Cerebellar nuclear complex (tissue), 1 donor: Measurements from ENCODE around the gene AGXT2.
"Not testable (repeated sequence)": the region's sequence is repeated elsewhere in the genome, so short reads cannot be mapped to it uniquely, and the experiment has no call there.

Source experiments
- DNase-seq, 2 experiments: peaks; one replicate each; lab custom pipeline; 2025; lab: John Stamatoyannopoulos, UW

AGXT2 gene

DNA sequence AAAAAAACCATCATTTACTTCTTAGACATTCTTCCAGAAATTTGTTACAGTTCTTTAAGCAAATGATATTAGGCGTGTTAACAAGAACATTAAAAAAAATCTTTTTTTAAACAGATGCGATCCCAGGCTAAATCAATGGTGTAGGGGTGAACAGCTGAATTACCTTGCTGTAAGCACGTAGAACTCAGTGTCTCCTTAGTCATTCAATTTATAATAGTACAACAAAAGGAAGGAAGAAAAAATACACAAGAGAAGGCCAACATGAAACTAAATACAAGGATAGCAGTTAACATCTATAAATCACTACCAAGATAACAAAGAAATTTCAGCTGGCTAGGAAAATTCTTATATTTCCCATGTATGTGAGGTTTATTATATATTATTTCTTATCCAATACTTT lies 35.4 kb downstream of the AGXT2 start:
- DNase-seq: no peak

DNA sequence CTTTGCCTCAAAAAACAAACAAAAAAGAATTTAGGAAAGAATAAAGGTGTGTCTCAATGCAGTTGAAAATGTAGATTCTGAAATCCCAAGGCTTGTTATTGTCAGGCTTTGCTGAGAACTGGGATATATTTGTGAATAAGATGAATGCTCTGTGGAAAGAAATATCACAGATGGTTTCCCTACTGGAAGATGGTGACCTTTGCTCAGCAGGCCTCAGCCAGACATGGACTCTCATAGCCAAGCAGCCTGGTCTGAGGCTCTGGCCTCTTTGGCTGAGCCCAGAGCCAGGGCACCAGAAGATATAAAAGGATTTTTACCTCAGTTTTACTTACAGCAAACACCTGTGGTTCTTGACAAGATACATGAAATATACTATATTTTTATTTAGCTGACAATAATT lies 37.1 kb downstream of the AGXT2 start:
- no peak for DNase-seq

DNA sequence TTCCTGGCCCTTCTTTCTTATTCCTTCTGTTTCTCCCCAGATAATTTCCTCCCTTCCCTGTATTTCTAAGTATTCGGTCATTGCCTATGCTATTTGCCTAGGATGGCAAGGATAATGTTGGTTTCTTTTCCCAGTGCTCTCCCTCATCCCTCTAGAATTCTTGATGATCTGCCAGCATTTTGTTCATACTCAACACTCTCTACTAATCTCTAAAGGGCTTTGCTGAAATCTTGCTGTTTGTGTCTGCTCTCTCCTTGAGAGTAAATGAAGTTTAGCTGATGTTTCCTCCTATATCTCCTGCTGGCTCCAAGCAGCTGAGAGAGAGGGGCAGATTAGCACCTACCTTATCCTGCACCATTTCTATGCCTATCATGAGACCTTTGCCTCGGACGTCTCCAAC lies 38.1 kb downstream of the AGXT2 start:
- DNase-seq: no peak

DNA sequence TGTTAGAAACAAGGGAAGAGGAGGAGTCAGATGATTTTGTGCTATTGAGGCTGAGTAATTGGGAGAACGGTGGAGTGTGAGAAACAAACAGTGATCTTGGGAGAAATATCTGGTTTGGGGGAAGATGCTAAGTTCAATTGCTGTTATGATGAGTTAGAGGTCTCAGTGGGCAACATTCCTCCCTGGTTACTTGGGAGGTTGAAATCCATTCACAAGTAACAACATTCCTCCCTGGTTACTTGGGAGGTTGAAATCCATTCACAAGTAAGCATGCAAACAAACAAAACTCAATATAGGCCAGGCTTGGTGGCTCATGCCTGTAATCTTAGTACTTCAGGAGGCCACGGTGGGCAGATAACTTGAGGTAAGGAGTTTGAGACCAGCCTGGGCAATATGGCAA lies 38.7 kb downstream of the AGXT2 start:
- DNase-seq: no peak

DNA sequence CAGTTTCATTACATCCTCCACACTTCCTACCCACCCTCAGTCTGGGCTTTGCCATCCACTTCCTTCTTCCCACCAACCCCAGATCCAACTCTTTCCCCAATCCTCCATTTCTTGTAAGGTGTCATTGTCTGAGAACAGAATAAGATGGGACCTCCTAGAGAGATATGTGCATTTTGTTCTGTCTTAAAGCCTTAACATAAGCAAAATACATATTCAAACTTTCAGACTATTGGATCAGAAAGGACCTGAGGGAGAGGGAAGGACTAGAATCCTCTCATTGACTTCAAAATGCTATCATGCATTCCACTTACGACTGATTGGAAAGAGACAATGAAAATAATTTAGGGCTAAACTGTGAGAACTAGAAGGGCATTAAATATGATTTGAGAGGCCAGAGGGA lies 43.0 kb downstream of the AGXT2 start:
- DNase-seq: no peak

DNA sequence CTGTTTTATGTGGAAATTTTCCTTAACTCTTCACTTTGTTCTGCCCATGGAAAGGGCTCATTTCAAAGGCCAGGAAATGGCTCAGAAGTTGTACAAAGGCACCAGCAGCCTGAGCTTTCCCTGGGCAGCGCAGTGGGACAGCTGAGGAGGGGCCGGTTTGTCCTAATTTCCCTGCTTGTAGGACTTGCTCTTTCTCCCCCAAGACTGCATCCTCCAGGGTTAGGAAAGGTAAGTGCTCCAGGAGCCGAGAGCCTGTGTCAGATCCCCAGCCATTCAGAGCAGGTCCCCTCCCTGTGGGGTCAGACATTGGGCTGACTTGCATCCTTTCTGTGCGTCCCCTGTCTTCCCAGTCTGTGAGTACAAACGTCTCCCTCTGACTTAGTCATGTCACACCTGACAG lies 43.5 kb downstream of the AGXT2 start:
- no peak for DNase-seq

DNA sequence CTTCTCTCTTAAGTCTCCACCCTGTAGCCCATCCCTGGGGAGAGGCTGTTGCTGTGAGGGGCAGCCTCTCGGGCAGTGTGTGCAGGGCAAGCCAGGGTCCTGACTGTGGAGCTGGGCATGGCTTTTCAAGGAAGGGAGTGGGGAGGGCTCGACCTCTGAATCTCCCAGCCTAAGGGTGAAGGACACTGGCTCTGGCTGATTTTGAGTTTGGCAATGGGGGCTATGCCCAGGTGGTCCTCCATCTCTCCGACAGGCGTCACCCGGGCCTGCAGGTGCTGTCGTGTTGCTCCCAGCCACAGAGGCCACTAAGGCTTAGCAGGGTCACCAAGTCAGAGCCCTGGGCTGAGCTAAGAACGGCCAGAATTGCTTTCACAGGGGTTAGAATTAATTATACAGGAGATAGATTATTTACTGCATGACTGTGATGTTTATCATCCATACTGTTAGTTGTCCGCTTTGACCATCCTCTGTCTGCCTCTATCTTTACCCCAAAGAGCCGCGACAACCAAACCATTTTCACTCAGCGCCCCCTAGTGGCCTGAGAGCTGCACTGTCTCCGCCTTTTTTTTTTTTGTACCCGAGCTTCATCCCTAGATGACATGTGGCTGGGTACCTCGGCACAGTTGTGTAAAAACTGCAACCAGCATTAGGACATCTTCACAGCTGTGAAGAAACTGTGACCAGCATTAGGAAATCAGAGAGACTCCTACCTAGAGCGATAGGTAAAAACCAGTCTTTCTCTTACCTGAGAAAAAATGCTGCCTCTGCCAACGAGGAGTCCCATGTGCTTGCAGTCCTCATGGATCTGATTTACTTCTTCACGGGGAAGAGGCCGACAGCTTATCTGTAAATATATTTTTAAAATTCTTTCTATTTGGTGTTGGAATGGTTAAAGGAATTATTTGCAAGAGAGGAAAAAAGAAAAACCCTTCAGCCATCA lies 44.5 kb downstream of the AGXT2 start:
- no peak for DNase-seq

DNA sequence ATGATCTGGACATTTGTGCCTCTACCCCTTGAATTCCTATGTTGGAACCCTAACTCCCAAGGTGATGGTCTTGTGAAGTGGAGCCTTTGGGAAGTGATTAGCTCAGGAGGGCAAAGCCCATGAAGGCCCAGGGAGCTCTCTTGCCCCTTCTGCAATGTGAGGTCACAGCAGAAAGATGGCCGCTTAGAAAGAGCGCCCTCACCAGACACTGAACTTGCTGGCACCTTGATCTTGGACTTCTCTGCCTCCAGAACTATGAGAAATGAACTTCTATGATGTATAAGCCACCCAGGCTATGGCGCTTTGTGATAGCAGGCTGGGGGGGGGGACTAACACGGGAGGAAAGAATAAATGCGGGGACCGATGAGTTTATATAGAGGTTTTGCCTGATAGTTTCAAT lies 45.3 kb downstream of the AGXT2 start:
- no peak for DNase-seq

DNA sequence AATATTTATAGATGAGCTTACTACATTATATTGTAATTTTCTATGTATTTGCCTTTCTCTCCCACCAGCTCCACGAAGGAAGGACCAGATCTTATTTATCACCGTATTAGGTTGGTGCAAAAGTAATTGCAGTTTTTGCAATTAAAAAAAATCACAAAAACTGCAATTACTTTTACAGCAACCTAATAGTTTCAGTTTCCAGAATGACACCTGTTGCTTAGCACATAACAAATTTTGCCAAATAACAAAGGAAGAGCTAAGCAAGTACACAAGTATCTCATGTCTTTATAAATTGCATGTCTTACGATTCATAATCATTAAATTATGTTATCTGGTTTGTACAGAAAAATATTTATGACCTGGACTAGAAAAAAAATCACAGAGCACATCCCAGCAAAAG lies 45.9 kb downstream of the AGXT2 start:
- DNase-seq: no peak

DNA sequence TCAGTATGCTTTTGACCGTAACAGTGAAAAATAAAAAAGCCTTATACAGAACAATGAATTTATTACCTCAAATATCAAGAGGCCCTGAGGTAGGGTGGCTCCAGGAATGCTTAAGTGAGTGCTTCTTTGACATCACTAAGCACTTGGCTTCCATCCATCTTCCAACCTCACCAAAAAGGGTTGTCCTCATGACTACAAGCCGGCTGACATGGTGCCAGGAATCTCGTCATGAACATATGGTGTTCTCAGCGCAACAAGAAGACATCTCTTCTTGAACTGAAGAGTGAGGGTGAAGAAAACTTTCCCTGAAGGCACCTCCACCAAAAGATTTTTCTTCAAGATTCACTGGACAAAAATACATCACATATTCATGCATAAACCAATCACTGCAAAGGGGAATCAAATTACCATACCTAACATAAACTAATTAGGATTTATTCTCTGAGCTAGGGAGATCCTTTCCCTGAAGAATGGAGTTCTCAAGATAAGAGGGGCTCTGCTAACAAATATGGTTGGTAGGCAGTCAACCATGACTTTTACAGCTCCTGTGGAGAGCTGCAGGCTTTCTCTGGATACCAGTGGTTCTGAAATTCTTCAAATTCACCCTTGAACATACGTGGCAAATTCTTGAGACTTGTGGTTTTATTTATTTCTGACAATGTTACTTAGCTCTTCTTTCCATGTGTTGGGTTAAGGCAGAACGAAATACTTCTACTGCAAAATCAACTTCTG lies 49.5 kb downstream of the AGXT2 start:
- no peak for DNase-seq

DNA sequence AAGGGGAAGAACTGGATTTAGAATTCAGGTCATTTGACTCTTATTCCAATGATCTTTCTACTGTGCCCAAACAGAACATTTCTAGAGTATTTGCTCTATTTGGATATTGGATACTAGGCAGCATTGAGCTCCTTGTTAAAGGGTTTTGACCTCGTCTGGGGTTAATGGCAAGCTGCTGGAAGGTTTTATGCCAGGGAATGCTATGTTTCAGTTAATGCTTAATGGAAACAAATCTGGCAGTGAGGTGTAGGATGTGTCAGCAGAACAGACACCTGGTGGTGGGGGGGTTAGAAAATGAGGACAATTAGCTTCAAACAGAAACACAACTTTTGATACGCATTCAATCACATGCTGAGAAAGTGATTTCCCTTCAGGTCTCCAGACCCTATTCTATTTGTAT lies 51.5 kb downstream of the AGXT2 start:
- no peak for DNase-seq

DNA sequence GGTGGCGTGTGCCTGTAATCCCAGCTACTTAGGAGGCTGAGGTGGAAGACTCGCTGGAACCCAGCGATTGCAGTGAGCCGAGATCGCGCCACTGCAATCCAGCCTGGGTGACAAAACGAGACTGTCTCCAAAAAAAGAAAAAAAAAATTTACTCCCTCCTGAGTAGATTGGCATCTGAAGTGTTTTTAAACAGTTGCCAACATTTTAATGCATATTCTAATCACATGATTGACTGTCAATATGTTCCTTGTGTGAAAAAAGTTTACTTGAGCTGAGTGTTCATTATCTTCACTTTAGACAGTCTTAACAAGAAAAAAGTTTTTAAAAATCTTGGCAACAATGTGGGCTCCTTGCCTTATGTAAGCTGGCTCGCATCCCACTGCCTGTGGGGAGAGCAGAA lies 53.8 kb downstream of the AGXT2 start:
- no peak for DNase-seq

DNA sequence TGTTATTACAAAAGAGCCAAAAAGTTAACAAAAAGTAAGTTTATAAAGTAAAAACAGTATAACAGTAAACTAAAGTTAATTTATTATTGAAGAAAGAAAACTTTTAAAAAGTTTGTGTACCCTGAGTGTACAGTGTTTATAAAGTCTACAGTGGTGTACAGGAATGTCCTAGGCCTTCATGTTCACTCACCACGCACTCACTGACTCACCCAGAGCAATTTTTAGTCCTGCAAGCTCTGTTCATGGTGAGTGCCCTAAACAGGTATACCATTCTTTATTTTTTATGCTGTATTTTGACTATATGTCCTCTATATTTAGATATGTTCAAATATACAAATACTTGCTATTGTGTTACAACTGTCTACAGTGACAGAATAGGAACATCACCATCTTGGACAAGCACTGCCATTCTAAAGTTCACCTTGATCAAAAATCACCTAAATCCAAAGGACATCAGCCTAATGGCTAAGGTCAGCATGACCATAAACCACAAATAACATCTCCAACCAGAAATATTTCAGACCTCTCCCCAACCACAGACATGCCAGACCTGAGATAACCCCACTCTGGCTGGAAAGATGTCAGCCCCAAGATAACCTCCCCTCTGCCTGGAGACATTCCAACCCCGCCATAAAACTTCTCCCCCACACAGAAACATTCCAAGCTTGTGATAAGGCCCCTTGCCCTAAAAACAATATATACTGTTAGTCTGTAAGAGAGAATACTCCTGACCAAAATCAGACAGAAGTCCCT lies 56.1 kb downstream of the AGXT2 start:
- no peak for DNase-seq

DNA sequence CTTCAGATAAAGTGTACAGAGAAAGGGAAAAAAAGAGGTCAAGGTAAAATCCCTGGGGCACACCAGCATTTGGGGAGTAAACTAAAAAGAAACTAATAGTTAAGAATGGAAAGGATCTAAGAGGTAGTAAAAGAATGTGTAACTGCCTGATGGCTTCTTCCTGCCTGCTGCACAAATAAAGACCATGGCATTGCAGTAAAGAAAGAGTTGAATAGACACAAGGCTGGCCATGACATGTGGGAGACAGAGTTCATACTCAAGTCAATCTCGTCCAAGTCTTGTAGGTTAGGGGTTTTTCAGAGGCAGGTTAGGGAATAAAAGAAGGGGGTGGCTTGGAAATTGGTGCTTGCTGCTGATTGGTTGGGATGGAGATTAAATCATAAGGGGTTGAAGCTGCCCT lies 60.8 kb downstream of the AGXT2 start:
- DNase-seq: no peak

DNA sequence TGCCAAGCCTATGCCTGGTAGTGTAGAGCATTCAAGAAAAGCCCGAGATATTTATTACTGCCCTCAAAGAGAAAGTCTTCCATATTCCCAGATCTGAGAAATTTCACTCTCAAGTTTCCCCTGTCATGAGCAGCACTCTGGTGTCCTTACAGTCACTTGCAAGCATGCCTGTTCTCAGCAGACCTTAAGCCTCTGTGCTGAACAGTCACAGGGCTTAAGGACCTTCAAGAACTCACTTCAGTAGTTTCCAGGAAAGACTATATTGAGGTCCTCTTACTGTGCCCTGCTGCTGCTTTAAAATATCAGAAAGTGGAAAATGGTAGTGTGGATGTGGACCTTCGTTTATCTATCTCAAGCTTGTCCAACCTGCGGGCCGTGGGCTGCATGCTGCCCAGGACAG lies 64.9 kb downstream of the AGXT2 start:
- no peak for DNase-seq

DNA sequence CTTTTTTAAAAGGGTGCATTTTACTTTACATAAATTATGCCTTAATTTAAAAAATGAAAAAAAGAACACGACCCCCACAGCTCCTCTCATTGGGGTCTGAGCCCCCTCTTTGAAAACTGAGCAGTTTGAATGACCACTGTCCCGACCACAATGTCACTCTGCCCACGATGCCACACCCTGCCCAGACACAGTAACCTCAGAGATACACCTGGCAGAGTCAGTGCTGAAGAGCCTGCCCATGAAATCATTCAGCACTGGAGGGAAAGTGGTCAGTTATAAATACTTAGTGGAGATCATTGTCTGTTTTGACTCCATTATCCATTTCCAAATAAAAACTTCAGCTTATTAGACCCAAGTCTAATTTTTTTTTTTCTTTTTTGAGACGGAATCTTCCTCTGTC lies 69.1 kb downstream of the AGXT2 start:
- DNase-seq: no peak

DNA sequence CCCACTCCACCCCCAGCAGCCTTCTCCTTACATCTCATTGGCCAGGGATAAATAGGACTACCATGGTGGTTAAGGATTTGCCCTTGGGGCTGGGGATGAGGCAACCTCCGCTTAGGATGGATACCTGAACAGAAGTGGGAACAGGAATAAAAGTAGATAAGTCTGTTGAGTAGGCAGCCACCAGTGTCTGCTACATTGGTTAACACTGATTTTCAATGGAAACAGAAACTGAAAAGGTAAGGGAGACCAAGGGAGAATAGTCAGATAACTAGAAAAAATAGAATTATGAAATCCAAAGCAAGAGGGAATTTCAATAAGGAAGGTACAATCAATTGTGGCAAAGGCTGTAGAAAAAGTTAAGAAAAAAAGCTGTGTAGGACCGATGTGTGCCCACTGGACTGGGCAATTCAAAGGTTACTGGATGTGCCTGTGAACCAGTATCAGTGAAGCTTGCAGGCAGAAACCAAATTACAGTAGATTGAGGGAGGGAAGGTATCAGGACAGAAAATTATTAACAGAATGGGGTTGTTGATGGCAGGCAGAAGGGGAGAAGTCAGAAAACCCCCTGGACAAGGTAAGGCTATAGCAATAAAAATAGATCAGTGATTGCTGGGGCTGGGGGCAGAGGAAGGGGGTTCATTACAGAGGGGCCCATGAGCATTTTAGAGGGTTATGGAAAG lies 69.7 kb downstream of the AGXT2 start:
- DNase-seq: no peak

DNA sequence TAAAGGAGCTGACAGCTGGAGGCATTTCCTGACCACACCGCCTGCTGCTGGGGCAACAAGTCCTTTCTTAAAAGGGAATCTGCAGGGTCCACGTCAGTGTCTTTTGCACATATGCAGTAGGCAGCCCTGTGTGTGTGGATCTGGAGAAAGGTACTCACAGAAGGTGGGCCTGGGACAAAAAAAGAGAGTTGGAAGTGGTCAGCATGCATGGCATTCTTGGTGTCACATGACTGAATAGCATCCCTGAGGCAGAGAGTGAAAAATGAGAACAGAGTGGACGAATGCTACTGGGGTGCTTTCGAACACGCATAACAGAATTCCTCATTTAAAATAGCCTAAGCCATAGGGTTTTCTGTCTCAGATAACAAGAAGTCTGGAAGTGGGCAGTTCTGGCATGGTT lies 71.4 kb downstream of the AGXT2 start:
- DNase-seq: no peak

DNA sequence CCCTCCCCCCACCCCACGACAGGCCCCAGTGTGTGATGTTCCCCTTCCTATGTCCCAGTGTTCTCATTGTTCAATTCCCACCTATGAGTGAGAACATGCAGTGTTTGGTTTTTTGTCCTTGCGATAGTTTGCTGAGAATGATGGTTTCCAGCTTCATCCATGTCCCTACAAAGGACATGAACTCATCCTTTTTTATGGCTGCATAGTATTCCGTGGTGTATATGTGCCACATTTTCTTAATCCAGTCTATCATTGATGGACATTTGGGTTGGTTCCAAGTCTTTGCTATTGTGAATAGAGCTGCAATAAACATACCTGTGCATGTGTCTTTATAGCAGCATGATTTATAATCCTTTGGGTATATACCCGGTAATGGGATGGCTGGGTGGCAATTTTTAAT lies 76.1 kb downstream of the AGXT2 start:
- not testable (repeated sequence) for DNase-seq

DNA sequence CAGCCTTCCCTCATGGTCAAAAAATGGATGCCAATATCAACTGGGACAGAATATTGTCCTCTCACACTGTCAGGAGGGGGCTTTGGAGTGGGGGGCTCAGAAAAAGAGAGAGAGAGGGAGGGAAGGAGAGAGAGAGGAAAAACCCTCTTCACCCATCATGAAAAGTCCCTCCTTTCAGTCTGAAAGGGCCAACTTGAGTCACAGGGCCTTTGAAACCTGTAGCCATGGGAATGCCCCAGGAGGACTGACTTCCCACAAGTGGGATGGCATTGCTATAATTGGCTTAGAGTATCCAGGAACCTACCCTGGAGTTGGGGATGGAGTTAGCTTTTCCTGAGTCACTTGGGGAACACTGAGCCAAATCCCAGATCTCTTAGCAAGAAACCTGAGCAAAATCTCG lies 77.2 kb downstream of the AGXT2 start:
- no peak for DNase-seq

DNA sequence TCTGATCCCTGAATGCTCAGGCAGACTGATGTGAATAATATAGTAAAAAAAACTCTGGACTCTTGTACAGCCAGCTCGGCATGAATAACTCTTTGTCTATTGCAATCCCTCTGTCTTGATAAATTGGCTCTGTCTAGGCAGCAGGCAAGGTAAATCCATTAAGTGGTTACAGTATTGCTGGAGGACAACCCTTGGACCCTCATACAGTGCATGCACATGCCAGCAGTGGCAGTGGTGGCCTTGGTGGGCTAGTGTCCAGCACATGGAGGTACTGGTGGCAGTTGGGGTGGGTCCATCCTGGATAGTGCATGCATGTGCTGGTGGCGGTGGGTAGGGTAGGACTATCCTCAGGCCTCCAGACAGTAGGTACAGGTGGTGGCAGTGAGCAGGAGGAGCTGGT lies 79.5 kb downstream of the AGXT2 start:
- no peak for DNase-seq

DNA sequence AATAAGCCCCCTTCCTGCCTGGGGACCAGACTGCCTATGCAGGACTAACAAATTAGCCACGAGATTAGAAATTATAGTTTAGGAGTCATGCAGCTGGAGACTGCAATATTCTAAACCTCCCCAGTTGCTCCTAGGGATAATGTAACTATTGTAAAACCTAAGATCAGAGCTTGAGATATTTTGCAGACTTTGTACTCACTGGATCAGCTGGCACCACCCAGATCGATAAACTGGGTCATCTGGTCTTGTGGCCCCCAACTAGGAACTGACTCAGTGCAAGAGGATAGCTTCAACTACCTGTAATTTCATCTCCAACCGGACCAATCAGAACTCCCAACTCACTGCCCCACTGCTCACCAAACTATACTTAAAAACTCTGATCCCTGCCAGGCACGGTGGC lies 80.2 kb downstream of the AGXT2 start:
- DNase-seq: no peak
